GM23248 (cell line): Measurements from ENCODE around the gene TTC1. TPM values are rescaled to one million over a fixed set of nuclear protein-coding genes. Genes with fewer than 3 reads are reported as not detected.
A peak's percentile ranks its signal among the peaks of the same experiment; 100 is the strongest.
"Not testable (repeated sequence)": the region's sequence is repeated elsewhere in the genome, so short reads cannot be mapped to it uniquely, and the experiment has no call there.

Source experiments
- DNase-seq: peaks from one replicate; pipeline ENCODE4 v3.0.0-alpha.2; 2015
- H2AFZ ChIP-seq: fragments of 200-600 bp; sonication (generic); 2 replicates; pipeline ENCODE4 v1.6.1; 2016; ENCODE audit warnings: antibody characterized with exemption
- H3F3A ChIP-seq: fragments of 200-600 bp; sonication (generic); 2 replicates; pipeline ENCODE4 v1.6.1; 2016; ENCODE audit warnings: mild to moderate bottlenecking, antibody characterized with exemption, mixed run types; ENCODE audit not compliant: insufficient read depth
- H3K27ac ChIP-seq: fragments of 200-600 bp; sonication (generic); 2 replicates; pipeline ENCODE4 v1.5.1; 2016; ENCODE audit warnings: mild to moderate bottlenecking
- H3K27me3 ChIP-seq: fragments of 200-600 bp; sonication (generic); replicated peaks from 2 replicates; pipeline ENCODE4 v1.6.1; 2016; ENCODE audit warnings: mild to moderate bottlenecking; ENCODE audit not compliant: insufficient read depth
- H3K36me3 ChIP-seq: fragments of 200-600 bp; sonication (generic); 2 replicates; pipeline ENCODE4 v1.6.1; 2016; ENCODE audit warnings: low read depth, mild to moderate bottlenecking
- H3K4me1 ChIP-seq: fragments of 200-600 bp; sonication (generic); 2 replicates; pipeline ENCODE4 v1.6.1; 2016; ENCODE audit warnings: mild to moderate bottlenecking; ENCODE audit not compliant: insufficient read depth
- H3K4me2 ChIP-seq: fragments of 200-600 bp; sonication (generic); one replicate; pipeline ENCODE4 v1.6.1; 2016; ENCODE audit warnings: mild to moderate bottlenecking; ENCODE audit not compliant: unreplicated experiment
- H3K4me3 ChIP-seq: fragments of 200-600 bp; sonication (generic); 2 replicates; pipeline ENCODE4 v1.5.1; 2016; ENCODE audit warnings: mild to moderate bottlenecking
- H3K79me2 ChIP-seq: fragments of 200-600 bp; sonication (generic); 2 replicates; pipeline ENCODE4 v1.6.1; 2016; ENCODE audit warnings: mild to moderate bottlenecking; ENCODE audit not compliant: insufficient read depth
- H3K9ac ChIP-seq: fragments of 200-600 bp; sonication (generic); 2 replicates; pipeline ENCODE4 v1.6.1; 2016; ENCODE audit warnings: mild to moderate bottlenecking
- H3K9me2 ChIP-seq: fragments of 200-600 bp; sonication (generic); 2 replicates; pipeline ENCODE4 v1.6.1; 2016; ENCODE audit warnings: mixed run types, mild to moderate bottlenecking, moderate library complexity; ENCODE audit not compliant: insufficient read depth
- H3K9me3 ChIP-seq: fragments of 200-600 bp; sonication (generic); one replicate; pipeline ENCODE4 v1.6.1; 2017; ENCODE audit warnings: low read depth
- H4K20me1 ChIP-seq: fragments of 200-600 bp; sonication (generic); 2 replicates; pipeline ENCODE4 v1.6.0; 2016; ENCODE audit not compliant: insufficient read depth
- EZH2 ChIP-seq: fragments of 200-600 bp; sonication (generic); IDR thresholded peaks from 2 replicates; pipeline ENCODE4 v1.6.1; 2018; ENCODE audit warnings: antibody characterized with exemption, mild to moderate bottlenecking; ENCODE audit not compliant: insufficient read depth, poor library complexity, severe bottlenecking
- EZH2phosphoT487 ChIP-seq: fragments of 200-600 bp; sonication (generic); IDR thresholded peaks from 2 replicates; pipeline ENCODE4 v1.6.1; 2018; ENCODE audit warnings: antibody characterized with exemption, moderate library complexity, mild to moderate bottlenecking, low read depth; ENCODE audit not compliant: insufficient read depth
- WGBS, 2 experiments: methylation state at CpG; one replicate each; pipeline ENCODE4 v1.1.6; 2015 to 2017; ENCODE audit warnings: low lambda C conversion rate in 2 of 2, low coverage in 1 of 2; ENCODE audit errors: missing lambda C conversion rate in 2 of 2; 5-methylcytosine and 5-hydroxymethylcytosine counted together
- in situ Hi-C: fragments of 300-500 bp; cut with MboI; formaldehyde crosslinking; loops from 2 replicates; pipeline ENCODE4 v1.15.0; 2020
- polyA plus RNA-seq: library from polyadenylated mRNA; unstranded; fragments of >200 nt; fragmentation: Nextera tagmentation; extraction: Ambion mirVana; gene quantifications from 2 replicates; pipeline ENCODE4 v1.2.1, GENCODE V29; 2016
- total RNA-seq: library from RNA; depleted of rRNA; stranded (reverse); fragments of >200 nt; shearing (Covaris generic); gene quantifications from 2 replicates; pipeline ENCODE4 v1.2.3, GENCODE V29; 2014

TTC1 gene
- total and polyA plus RNA-seq, 2 experiments from 2014 or later: 39.9 to 67.7 TPM

DNA sequence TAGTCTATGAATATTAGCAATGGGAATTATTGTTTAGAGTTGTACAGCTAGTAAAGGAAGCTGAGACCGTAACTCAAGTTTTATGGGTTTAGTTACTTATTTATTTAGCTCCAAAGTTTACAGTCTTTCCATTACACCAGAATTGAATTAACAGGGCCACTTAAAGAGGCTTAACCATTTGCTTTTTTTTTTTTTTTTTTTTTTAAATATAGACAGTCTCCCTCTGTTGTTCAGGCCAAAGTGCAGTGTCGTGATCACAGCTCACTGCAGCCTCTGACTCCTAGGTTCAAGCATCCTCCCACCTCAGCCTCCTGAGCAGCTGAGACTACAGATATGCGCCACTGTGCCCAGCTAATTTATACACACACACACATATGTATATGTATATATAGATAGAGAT lies 1.4 kb upstream of the TTC1 start:
- DNase-seq: no peak
- H3F3A ChIP-seq: no peaks in the 10 kb centered on the region
- H3K27me3 ChIP-seq: no peaks in the 10 kb centered on the region
- H3K4me1 ChIP-seq: peaks cover 8% of the 10 kb centered on the region; the same call in 1 of the 2 replicates
- H3K9me2 ChIP-seq: no peaks in the 10 kb centered on the region
- H3K9me3 ChIP-seq: no peaks in the 10 kb centered on the region
- in situ Hi-C loops: no loop called here
- H3K79me2 ChIP-seq: peaks cover 36% of the 10 kb centered on the region
- no peak for TF ChIP-seq EZH2phosphoT487
- TF ChIP-seq EZH2: no peak
- H2AFZ ChIP-seq: peak overlapping the region; percentile 93; the same call in 1 of the 2 replicates
- H4K20me1 ChIP-seq: no peaks in the 10 kb centered on the region
- H3K36me3 ChIP-seq: no peaks in the 10 kb centered on the region; the same call in 1 of the 2 replicates
- 92 to 94% methylated on average over 3 of the region's 3 CpGs for WGBS, 2 experiments
- H3K9ac ChIP-seq: no peak overlapping the region
- H3K27ac ChIP-seq: no peak overlapping the region
- H3K4me3 ChIP-seq: no peak overlapping the region
- no peak overlapping the region for H3K4me2 ChIP-seq

DNA sequence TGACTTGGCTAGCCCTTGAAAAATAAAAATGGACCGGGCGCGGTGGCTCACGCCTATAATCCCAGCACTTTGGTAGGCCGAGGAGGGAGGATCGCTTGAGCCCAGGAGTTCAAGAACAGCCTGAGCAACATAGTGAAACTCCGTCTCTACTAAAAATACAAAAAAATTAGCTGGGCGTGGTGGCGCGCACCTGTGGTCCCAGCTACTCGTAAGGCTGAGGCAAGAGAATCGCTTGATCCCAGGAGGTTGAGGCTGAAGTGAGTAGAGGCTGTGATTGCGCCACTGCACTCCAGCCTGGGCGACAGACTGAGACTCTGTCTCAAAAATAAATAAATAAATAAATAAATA lies 436 bp upstream of the TTC1 start:
- in situ Hi-C loops, H3K9ac ChIP-seq, H3K36me3 ChIP-seq, H4K20me1 ChIP-seq, H3F3A ChIP-seq, H3K9me2 ChIP-seq, DNase-seq, H3K4me1 ChIP-seq, H3K9me3 ChIP-seq, H3K27me3 ChIP-seq, H3K27ac ChIP-seq: not testable (repeated sequence)
- H3K79me2 ChIP-seq: peaks cover 46% of the 10 kb centered on the region
- H3K4me3 ChIP-seq: peak overlapping the region; percentile 100; the same call in 1 of the 2 replicates
- peak overlapping the region; percentile 100 for H3K4me2 ChIP-seq
- WGBS, 2 experiments: 83 to 86% methylated on average over 14 of the region's 14 CpGs
- peak overlapping the region; percentile 93 for H2AFZ ChIP-seq

DNA sequence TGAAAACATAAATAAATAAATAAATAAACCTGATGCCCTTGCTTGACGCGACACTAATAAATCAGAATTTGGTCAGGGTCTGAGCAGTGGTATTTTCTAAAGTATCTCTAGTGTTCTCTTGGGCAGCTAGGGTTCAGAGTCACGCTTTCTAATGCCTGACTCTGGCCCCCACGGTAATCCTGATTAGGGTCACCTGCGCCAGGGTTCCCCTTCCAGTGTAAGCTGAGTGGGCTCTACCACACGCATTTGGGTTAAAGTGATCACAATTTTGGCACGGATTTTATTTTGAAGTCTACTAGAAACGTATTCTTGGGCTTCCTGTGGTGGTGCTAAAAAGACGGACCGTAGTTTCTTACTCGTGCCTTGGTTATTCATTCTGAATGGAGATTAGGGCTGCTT lies 651 bp downstream of the TTC1 start:
- Histone ChIP-seq H2AFZ (peak overlapping the region; percentile 99), H3K9me3 (no peaks in the 10 kb centered on the region)

DNA sequence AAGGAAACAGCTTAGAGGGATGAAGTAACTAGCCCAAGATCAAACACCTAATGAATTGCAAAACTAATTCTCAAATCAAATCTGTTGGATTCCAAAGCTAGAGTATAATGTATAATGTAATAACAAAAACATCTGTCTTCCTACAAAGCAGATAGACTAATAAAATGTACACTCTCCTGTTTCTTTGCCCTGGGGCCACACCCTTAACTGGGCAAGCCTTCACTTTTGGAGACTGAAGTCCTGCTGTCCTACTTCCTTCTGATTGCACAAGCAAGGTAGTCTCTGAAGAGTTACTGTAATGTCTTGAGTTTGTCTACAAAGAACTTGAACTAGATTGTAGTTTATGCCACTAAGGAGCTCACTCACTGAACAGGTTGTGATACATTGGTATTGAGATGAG lies 2.5 kb downstream of the TTC1 start:
- H3K9me3 ChIP-seq: no peaks in the 10 kb centered on the region
- H3F3A ChIP-seq: no peaks in the 10 kb centered on the region
- H3K36me3 ChIP-seq: peaks cover 7% of the 10 kb centered on the region; the same call in 1 of the 2 replicates
- peaks cover 48% of the 10 kb centered on the region for H3K79me2 ChIP-seq
- no peak overlapping the region; the same call in 1 of the 2 replicates for H3K9ac ChIP-seq
- H3K4me3 ChIP-seq: no peak overlapping the region
- H3K27ac ChIP-seq: no peak overlapping the region
- H4K20me1 ChIP-seq: no peaks in the 10 kb centered on the region
- H3K9me2 ChIP-seq: no peaks in the 10 kb centered on the region
- H3K4me2 ChIP-seq: no peak overlapping the region
- in situ Hi-C loops: no loop called here
- H3K4me1 ChIP-seq: peaks cover 8% of the 10 kb centered on the region; the same call in 1 of the 2 replicates
- TF ChIP-seq EZH2 (no peak), EZH2phosphoT487 (no peak)
- no peak overlapping the region for H2AFZ ChIP-seq
- no peaks in the 10 kb centered on the region for H3K27me3 ChIP-seq
- no peak for DNase-seq

More for the DNA sequence above, 651 bp downstream of the TTC1 start:
- no peaks in the 10 kb centered on the region for H3F3A ChIP-seq
- in situ Hi-C loops: no loop called here
- no peaks in the 10 kb centered on the region for H4K20me1 ChIP-seq
- H3K4me2 ChIP-seq: peak overlapping the region; percentile 100
- no peaks in the 10 kb centered on the region for H3K27me3 ChIP-seq
- 2 to 3% methylated on average over 11 of the region's 11 CpGs for WGBS, 2 experiments
- peaks cover 5% of the 10 kb centered on the region; the same call in 1 of the 2 replicates for H3K36me3 ChIP-seq
- peak overlapping the region; percentile 85; the same call in 1 of the 2 replicates for H3K27ac ChIP-seq
- peaks cover 48% of the 10 kb centered on the region for H3K79me2 ChIP-seq
- peak overlapping the region; percentile 100 for H3K4me3 ChIP-seq
- TF ChIP-seq EZH2 (no peak), EZH2phosphoT487 (no peak)
- no peaks in the 10 kb centered on the region for H3K9me2 ChIP-seq
- DNase-seq: peak; percentile 34
- peaks cover 8% of the 10 kb centered on the region; the same call in 1 of the 2 replicates for H3K4me1 ChIP-seq
- H3K9ac ChIP-seq: peak overlapping the region; percentile 91

DNA sequence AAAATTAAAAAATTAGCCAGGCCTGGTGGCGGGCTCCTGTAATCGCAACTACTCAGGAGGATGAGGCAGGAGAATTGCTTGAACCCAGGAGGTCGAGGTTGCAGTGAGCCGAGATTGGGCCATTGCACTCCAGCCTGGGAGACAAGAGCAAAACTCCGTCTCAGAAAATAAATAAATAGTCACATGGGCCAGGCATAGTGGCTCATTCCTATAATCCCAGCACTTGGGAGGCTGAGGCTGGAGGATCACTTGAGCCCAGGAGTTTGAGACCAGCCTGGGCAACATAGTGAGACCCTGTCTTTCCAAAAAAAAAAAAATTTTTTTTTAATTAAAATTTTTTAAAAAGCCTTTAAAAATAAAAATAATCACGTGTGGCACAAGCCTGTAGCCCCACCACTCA lies 5.3 kb downstream of the TTC1 start:
- H3K9ac ChIP-seq, H3K36me3 ChIP-seq, H3K9me2 ChIP-seq, H3K4me1 ChIP-seq, DNase-seq, in situ Hi-C loops, H3F3A ChIP-seq, H3K4me2 ChIP-seq, H2AFZ ChIP-seq, H4K20me1 ChIP-seq, H3K9me3 ChIP-seq, H3K27ac ChIP-seq, H3K4me3 ChIP-seq, H3K27me3 ChIP-seq: not testable (repeated sequence)
- H3K79me2 ChIP-seq: peaks cover 45% of the 10 kb centered on the region
- WGBS, 2 experiments: 79 to 85% methylated on average over 6 of the region's 6 CpGs
